ENCODE measurements around the gene FLNA.

Gene FLNA

GRCh38 chrX:154378059-154378798 lies 3.8 kb upstream of the FLNA start:
- DNase-seq (ENCODE audit: low read depth in 1 of 2, low spot score in 1 of 2), result no peak

DNA sequence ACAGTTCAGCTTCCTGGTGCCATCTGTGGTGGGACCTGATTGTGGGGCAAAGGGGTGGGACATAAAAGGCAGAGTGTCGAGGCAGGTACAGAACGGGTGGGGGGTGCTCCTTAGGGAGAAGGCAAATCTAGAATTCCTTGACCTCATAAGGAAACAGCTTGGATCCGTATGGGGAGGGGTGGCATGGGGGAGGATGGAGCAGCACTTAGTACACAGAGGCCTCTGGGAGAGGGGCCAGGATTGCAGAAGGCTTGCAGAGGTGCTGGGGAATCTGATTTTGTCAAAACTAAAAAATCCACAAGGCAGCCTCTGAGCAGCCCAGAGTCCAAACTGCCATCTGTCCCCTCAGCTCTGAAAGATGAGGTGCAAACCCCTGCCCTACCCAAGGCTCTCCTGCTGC lies 2.3 kb upstream of the FLNA start:
- no peak for DNase-seq (ENCODE audit: low read depth in 1 of 2, low spot score in 1 of 2)

GRCh38 chrX:154375156-154375504 lies 696 bp upstream of the FLNA start:
- no peak for DNase-seq (ENCODE audit: low read depth in 1 of 2, low spot score in 1 of 2)

GRCh38 chrX:154373340-154374306 lies 811 bp downstream of the FLNA start:
- no peak for DNase-seq (ENCODE audit: low read depth in 1 of 2, low spot score in 1 of 2)

DNA sequence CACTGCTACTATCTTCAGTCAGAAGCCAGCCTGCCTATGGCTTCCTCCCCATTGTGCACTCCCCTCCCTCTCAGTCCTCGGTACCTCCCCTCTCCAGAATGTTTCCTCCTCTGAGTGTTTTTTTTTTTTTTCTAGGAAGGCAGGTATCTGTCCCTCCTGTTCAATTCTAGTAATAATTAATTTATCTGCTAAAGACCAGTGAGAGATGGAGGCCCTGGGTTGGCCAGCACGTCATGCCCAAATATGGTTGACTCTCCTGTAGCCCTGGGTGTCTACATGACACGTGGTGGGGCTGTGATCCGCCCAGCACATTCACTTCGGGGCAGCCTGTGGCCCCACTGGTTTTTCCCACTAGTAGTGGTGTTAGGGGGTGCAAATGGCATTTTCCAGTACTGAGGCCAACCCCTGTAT lies 1.8 kb downstream of the FLNA start:
- no peak for DNase-seq (ENCODE audit: low read depth in 1 of 2, low spot score in 1 of 2)

DNA sequence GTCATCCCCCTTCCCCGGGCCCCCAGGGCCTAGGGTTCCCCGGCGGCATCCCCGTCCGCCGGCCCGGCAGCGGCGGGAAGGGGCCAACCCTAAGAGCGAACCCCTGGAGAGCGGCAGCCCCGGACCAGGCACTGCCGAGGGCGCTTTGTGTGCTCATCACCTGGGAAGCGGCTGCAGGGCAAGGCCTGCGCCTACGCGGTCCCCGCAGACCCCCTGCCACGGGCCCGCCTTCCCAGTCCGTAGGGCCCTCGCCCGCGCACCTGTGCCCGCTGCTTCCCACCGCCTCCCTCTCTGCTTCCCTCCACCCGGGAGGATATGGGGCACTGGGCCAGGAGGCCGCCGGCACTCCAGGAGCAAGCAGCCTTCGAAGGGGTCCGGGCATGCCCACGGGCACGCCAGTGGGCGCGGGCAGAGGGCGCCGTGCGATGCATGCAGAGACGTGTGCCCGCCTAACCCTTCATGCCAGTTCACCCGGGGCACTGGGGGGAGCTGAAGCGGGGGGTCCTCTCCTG lies 2.6 kb downstream of the FLNA start:
- DNase-seq (ENCODE audit: low read depth in 1 of 2, low spot score in 1 of 2), result no peak

GRCh38 chrX:154371017-154371788 lies 3.2 kb downstream of the FLNA start:
- DNase-seq (ENCODE audit: low read depth in 1 of 2, low spot score in 1 of 2), result peak; percentile 82 to 87

GRCh38 chrX:154370300-154371016 lies 4.0 kb downstream of the FLNA start:
- DNase-seq (ENCODE audit: low read depth in 1 of 2, low spot score in 1 of 2), result no peak

DNA sequence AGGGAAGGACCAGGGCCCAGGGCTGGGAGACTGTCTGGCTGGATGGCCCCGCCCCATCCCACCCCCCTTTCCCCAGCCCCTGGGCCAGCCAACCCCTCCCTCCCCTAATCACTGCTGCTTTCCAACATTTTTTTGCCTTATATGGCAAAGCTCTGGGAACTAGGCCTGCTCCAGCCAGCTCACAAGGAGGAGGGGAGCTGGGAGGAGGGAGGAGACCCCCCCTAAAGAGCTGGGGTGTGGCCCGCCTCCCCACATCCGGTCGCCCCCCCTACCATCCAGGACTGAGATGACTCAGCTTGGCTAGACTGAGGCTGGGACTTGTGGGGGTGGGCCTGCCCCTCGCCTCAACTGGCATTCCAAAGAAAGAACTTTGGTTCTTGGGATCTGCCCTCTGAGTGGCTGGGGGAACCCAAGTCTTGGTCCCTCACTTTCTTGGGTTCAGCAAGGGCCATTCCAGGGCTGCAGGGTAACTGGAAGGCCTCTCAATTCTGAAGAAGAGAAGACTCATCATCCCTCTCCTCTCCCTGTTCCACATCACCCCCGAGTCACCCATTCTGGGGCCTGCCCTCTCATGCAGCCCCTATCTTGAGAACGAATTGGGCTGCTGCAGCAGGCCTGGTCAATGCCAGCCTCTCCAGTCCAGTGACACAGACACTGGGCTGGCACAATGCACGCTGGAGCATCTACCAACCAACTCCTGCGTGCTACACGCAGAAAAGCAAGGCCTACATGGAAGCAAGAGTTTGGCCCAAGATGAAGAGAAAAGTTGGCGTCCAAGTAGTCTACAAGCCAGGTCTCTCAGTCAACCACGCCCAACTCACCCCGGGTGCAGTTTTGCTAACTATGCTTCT lies 4.8 kb downstream of the FLNA start:
- DNase-seq (ENCODE audit: low read depth in 1 of 2, low spot score in 1 of 2), result peak; percentile 41 to 56

DNA sequence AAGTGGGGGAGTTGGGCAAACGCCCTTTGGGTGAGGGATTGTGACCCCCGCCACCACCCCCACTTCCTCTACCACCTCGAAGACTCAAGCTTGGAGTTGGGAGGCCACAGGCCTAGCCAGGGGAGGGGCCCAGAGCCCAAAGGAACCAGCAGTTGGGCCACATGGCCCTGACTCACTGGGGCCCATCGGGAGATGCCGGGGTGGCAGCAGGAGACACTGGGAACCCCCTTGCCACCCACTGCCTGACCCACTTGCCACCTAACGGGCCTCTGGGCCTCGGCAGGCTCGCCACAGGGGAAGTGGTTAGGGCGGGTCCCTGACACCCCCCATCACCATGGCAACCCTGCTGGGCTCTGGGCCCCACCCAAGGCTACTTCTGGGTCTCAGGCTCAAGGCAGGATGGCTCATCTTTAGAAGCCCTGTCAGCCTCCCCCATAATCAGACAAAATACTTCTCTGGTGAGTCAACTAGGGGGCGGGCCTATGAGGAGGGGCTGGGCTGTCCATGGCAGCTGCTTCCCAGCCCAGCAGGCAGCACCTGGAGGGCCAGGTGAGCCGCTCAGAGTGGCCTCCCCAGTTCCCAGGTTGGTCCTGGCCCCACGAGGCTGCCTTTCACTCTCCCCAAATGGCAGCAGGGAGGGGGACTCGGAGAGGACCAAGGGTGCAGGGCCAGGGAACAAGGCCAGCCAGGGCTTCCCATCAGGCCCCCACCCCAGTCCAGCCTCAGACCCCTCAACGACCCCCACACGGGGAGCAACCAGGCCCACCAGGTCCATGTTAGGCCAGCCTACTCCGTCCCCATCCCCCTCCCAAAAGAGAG lies 5.6 kb downstream of the FLNA start:
- peak; percentile 78 to 88 for DNase-seq (ENCODE audit: low read depth in 1 of 2, low spot score in 1 of 2)

DNA sequence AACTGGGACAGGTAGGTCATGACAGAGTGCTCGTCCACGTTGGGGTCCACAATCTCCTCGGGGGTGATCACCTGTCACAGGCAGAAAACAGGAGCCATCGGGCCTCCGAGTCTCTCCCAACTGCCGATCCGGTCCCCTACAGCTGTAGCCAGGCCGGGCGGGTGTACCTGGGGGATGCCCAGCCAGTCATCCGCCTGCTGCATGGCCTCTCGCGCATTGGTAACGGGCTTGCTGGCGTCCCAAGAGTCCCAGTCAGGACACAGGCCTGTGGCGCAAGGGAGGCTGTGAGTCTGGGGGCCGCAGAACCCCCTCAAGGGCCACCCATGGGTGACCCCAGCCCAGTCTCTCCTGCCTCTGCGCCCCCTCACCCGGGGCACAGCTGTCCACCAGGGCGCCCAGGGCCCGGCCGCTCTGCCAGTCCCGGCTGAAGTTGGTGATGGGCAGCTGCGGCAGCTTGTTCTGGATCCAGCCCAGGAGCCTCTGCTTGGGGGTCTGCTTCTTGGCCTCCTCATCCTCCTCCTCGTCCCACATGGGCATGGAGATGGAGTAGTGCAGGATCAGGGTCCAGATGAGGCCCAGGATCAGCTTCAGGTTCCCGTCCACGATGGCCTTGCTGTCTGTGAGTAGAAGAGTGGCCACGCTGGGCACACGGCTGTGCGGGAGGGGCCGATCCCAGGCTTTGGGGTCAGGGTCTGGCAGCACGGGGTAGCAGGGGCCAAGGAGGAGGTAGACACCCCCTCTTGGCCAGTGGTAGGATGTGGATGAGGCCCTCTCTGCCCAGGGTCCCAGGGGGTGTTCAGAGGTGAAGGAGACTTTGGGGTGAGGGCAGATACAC lies 6.7 kb downstream of the FLNA start:
- DNase-seq (ENCODE audit: low read depth in 1 of 2, low spot score in 1 of 2), result no peak

GRCh38 chrX:154366666-154367055 lies 7.8 kb downstream of the FLNA start:
- DNase-seq (ENCODE audit: low read depth in 1 of 2, low spot score in 1 of 2), result no peak

- DNase-seq (ENCODE audit: low read depth in 1 of 2, low spot score in 1 of 2), result no peak
Observed at GRCh38 chrX:154365997-154366665, 8.3 kb downstream of the FLNA start.

- DNase-seq (ENCODE audit: low read depth in 1 of 2, low spot score in 1 of 2), result no peak
Observed at GRCh38 chrX:154365052-154365600, 9.3 kb downstream of the FLNA start.

GRCh38 chrX:154363706-154364439 lies 10.6 kb downstream of the FLNA start:
- no peak for DNase-seq (ENCODE audit: low read depth in 1 of 2, low spot score in 1 of 2)

DNA sequence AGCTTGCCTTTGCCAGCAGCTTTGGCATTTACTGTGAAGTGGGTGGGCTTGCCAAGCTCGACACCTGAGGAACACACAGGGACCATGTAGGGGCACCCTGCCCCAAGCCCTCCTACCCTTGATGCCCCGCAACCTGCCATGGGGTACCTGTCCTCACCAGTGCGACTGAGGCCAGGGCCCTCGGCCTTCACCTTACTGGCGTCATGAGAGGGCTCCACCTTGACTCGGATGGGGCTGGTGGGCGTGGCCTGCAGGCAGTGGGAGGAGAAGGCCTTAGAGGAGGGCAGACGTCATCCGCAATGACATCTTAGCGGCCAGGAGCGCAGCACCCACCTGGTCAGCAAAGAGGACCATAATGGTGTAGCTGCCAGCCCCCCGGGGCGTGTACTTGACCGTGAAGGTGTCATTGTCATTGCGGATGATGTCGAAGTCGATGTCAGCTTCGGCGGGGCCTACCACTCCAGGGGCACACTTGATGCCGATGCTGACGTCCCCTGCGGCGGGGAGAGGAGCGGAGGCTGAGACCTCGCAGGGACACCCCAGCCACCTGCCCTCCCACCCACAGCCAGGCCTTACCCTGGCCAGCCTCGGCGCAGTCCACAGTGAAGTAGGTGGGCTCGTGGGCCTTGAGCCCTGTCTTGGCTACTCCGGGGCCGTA lies 12.2 kb downstream of the FLNA start:
- no peak for DNase-seq (ENCODE audit: low read depth in 1 of 2, low spot score in 1 of 2)

All from activated T-helper 1 cell treated with anti-CD3 and anti-CD28 coated beads, Interleukin-2, amount 50 U/mL, for 16 hours (primary cell).